ENCODE results near the gene TRMT11.
"Not testable (repeated sequence)": the region's sequence is repeated elsewhere in the genome, so short reads cannot be mapped to it uniquely, and the experiment has no call there.

Gene TRMT11

DNA sequence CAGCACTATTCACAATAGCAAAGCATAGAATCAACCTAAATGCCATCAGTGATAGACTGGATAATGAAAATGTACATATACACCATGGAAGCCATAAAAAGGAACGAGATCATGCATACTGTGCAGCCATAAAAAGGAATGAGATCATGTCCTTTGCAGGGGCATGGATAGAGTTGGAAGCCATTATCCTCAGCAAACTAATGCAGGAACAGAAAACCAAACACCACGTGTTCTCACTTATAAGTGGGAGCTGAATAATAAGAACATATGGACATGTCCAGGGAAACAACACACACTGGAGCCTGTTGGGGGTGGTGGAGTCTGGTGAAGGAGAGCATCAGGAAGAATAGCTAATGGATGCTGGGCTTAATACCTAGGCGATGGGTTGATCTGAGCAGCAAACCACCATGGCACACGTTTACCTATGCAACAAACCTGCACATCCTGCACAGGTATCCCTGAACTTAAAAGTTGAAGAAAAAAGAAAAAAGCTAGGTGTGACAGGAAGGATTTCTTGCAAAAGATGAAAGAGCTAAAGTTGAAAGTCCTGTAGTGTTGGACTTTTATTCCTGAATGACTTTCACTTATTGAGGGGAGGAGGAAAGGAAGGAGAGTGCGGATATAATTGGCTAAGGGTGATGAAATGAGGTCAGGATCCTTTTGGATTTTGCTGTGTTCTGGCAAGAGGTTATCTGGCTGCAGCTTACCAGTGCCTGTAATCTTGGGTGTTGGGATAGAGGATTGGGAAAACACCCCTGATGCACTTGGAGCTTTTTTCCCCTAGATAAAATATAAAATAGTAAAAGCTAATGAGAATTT, 8.5 kb downstream of the TRMT11 start:
- DNase-seq (ENCODE audit: low read depth) = no peak

- peak; percentile 46 for DNase-seq (ENCODE audit: low read depth)
Observed at GRCh38 chr6:125995972-125996580, 9.7 kb downstream of the TRMT11 start.

DNA sequence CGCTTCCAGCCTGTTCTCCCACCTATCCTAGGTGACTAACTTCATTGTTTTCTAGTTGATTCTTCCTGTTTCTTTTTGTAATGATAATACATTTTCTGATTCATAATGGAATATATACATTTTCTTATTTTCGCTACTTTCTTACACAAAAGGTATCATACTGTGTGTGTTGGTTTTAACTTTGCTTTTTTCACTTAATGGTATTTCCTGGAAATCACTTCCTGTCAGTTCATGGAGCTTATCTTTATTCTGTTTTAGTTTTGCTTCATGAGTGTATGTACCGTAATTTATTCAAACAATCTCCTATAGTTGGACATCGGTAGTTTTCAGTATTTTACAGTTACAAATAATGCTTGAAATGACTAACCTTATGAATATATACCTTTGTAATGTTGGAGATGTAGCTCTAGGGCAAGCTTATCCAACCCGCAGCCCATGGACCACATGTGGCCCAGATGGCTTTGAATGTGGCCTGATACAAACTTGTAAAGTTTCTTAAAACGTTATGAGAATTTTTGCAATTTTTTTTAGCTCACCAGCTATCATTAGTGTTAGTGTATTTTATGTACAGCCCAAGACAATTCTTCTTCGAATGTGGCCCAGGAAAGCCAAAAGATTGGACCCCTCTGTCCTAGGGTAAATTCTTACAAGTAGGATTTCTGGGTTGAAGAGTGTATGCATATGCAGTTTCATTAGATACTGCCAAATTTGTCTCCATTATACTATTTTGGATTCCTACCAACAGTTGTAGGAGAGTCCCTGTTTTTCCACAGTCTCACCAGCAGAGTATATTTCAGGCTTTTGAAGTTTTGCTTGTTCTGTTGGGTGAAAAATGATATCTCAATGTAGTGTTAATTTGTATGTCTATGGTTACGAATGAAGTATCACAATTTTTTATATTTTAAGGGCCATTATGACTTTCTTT, 16.7 kb downstream of the TRMT11 start:
- no peak for DNase-seq (ENCODE audit: low read depth)

DNA sequence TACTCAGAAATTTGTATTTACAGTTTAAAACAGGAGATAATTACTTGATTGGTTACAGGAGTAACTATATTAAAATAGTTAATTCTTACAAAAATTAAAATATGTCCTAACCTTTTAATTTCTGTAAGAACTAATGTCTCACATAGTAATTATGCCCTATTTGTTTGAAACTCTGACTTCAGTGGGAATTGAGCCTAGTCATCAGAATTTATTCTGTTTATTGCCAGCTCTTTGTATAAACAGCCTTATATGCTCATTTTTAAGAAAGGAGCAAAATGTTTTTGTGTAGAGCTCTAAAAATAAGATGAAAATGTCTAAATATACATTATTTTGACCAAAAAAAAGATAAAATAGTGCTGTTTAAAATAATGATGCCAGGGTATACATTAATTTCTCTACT, 21.5 kb downstream of the TRMT11 start:
- DNase-seq (ENCODE audit: low read depth) = no peak

- no peak for DNase-seq (ENCODE audit: low read depth)
Observed at GRCh38 chr6:126010040-126010439, 23.7 kb downstream of the TRMT11 start.

- no peak for DNase-seq (ENCODE audit: low read depth)
Observed at GRCh38 chr6:126015863-126016262, 29.5 kb downstream of the TRMT11 start.

DNA sequence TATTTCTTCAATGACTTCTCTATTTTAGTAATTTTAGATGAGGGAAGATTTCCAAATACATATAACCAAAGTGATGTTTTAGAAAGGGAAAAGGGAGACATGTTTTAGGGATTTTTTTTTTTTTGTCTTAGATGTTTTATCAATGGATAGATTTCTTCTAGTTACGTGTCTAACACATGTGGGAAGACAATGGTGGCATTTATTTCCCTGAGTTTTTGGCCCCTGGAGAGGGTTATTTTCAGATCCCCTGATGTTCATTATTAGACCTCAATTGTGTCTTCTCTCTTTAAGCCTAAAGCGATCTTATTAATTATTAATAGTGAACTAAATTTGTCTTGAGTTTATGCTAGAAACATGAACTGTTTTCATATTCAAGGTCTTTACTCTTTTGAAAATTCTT, 30.3 kb downstream of the TRMT11 start:
- DNase-seq (ENCODE audit: low read depth) = no peak

- no peak for DNase-seq (ENCODE audit: low read depth)
Observed at GRCh38 chr6:126017668-126018067, 31.3 kb downstream of the TRMT11 start.

DNA sequence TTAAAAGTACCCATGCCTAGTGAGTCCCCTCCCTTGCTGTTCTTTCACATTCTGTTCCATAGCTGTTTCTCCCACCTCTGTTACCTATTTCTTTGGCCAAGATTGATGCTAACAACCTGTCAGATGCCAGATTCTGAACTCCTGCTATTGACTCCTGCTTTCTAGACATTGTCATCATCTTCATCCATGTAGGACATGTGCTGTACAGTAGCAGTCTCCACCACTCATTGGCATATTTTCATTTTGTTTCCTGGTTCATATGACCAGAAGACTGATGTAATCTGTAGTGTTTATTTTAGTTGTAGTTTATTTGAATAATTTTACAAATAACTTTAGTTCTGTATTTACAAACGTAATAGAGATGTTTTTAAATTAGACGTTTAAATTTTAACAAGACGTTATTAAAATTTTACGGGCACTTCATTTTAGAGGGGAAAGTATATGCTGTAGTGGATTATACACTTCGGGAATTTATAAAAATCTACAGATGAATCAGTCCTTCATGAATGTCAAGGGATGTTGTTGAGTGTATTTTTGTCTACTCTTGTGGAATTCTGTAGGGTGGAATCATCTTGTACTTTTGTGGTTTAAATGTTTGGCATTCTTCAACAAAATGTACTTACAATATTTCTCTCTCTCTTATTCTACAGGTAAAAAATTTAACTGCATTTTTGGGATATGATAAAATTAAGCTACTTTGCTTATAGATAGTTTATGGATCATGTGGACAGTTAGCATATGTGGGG, 34.1 kb downstream of the TRMT11 start:
- DNase-seq (ENCODE audit: low read depth) = no peak

DNA sequence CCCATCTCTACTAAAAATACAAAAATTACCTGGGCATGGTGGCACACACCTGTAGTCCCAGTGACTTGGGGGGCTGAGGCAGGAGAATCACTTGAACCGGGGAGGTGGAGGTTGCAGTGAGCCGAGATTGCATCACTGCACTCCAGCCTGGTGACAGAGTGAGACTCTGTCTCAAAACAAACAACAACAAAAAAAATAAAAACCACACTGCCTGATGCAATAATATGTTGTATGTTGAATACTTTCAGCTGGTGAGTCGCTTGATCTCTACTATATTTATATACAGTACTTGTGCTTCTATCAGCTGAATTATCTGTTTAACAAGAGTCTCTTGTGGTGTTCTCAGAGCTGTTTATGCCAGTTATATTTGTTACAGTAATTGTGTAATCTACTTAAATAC, 37.1 kb downstream of the TRMT11 start:
- DNase-seq (ENCODE audit: low read depth) = not testable (repeated sequence)

GRCh38 chr6:126026001-126026400, 39.7 kb downstream of the TRMT11 start:
- no peak for DNase-seq (ENCODE audit: low read depth)

GRCh38 chr6:126027601-126028000, 41.3 kb downstream of the TRMT11 start:
- no peak for DNase-seq (ENCODE audit: low read depth)

GRCh38 chr6:126030045-126030444, 43.7 kb downstream of the TRMT11 start:
- no peak for DNase-seq (ENCODE audit: low read depth)

DNA sequence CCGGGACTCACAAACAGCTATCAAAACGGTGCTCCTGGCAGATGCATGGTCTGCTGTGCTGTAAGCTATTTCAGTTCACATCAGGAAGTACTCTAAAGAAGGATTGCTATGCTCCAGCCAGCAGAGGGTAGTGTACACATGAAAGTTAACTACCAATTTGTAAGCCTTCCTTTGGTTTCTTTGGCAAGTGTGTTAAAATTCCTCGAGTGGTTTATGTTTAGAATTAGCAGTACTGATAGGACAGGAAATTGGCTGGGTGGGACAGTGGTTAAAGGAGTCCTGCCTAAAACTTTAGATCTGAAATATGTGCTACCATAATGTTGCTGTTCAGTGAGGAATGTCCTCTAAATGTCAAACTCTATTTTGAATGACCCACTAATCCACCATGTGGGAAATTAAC, 47.4 kb downstream of the TRMT11 start:
- DNase-seq (ENCODE audit: low read depth) = no peak

DNA sequence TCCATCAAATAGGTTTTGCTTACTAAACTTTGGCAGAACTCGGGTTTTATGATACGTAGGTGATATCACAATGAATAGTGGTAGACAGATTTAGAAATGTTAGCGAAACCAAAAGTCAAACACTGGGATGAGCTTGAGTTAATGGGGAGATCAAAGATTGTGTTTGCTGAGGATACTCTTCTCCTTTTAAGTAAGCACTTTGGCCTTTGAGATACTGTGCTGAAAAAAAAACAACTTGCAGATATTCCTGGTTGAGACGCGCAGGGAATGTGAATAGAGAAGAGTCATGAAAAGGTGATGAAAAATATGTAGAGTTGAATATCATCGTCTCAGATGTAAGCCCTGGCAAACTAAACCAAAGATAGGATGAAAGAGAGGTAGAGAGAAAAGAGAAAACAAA, 48.3 kb downstream of the TRMT11 start:
- no peak for DNase-seq (ENCODE audit: low read depth)

- DNase-seq (ENCODE audit: low read depth) = no peak
Observed at GRCh38 chr6:126035764-126036163, 49.4 kb downstream of the TRMT11 start.

- DNase-seq (ENCODE audit: low read depth) = no peak
Observed at GRCh38 chr6:126038234-126038633, 51.9 kb downstream of the TRMT11 start.

DNA sequence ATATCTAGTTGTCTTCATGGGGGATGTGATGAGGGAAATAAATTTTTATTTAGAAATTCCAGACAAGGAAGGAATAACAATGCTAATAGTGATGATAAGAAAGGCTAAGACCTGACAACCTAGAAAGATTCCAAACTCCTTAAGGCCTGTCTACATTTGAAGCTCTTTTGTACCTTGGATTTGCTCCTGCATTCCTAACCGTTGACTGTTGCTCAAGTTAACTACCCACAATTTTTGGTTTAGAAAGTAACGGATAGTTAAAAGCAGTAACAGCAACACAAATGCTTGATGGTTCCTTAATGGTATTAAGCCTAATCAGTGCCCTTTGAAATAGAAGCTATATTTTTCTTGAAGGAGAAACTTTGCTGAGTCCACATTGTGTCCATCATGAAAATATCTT, 52.9 kb downstream of the TRMT11 start:
- DNase-seq (ENCODE audit: low read depth) = no peak

GRCh38 chr6:126040394-126040793, 54.1 kb downstream of the TRMT11 start:
- no peak for DNase-seq (ENCODE audit: low read depth)

DNA sequence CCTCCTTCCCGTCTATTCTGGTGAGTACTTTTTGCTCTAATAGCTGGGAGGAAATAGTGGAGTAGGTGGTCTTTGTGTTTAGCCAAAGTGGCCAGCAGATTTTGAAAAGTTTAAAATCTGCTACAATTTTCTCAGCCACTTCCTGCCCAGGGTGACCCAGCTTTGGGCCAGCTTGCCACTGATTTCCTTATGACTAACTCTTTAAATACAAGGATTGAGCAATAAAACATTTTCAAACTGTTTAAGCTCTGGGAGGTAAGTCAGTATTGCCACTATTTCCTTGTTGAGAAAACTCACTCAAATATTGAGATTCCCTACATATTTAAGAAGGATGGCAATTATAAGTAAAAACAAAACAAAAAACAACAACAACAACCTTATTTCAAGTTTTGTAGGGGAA, 54.5 kb downstream of the TRMT11 start:
- DNase-seq (ENCODE audit: low read depth) = no peak

DNA sequence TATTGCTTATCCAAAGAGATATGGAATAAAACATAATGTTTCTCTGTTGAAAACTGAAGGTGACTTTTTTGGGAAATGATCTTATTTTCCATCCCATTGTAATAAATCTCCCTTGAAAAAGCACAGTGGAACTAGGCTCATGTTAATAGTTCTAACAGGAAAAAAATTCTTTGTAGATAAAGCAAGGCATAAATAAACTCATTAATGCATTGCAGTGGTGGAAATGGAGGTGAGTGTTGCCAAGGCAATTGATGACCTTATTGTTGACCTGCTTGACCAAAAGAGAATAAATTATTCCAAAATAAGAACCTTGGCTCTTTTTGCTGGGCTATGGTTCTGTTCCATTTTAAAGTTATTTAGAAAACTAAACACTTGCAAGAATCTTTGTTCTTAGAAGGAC, 55.2 kb downstream of the TRMT11 start:
- no peak for DNase-seq (ENCODE audit: low read depth)

DNA sequence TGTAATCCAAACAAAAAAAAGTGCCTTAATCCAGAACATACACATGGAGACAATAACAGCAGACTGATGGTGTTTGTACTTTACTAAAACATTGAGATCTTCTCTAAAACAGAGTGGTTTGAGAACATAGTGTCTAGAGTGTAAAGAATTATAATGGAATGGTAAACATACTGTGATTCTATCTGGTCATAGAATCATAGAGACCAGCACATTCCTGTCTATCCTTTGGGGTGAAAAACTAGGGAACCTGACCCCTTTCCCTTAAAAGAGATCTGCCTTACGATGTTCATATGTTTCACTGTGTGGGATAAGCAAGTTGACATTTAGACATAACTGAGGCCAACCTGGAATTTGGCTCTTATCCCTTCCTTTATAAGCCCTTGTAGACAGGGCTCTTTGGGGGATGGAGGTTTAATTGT, 55.7 kb downstream of the TRMT11 start:
- no peak for DNase-seq (ENCODE audit: low read depth)
